Measurements from ENCODE around the gene CYFIP1.

DNA sequence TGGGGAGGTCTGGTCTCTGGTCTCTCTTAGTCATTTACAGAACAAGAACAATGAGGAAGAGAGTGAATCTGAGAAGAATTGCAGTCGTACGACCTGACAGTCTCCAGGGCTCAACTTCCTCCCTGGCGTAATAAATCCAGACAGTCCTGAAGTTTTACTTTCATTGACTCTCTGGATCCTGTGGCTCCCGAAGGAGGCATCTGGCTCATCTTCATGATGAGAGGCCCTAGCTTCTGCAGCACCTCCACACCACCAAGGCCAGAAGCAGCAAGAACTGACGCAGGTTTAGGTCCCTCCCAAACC is 11.8 kb upstream of the CYFIP1 start:
- TF ChIP-seq, protein P1, sequence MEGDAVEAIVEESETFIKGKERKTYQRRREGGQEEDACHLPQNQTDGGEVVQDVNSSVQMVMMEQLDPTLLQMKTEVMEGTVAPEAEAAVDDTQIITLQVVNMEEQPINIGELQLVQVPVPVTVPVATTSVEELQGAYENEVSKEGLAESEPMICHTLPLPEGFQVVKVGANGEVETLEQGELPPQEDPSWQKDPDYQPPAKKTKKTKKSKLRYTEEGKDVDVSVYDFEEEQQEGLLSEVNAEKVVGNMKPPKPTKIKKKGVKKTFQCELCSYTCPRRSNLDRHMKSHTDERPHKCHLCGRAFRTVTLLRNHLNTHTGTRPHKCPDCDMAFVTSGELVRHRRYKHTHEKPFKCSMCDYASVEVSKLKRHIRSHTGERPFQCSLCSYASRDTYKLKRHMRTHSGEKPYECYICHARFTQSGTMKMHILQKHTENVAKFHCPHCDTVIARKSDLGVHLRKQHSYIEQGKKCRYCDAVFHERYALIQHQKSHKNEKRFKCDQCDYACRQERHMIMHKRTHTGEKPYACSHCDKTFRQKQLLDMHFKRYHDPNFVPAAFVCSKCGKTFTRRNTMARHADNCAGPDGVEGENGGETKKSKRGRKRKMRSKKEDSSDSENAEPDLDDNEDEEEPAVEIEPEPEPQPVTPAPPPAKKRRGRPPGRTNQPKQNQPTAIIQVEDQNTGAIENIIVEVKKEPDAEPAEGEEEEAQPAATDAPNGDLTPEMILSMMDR (IDR thresholded peaks at IDR 0.05 in 4 of 5, conservative IDR thresholded peaks at IDR 0.05 in 1 of 5), result no peak
- no peak for TF ChIP-seq POLR2A (IDR thresholded peaks at IDR 0.05)

Measured in gastrocnemius medialis (tissue), 4 donors.